GM12878 (cell line): Measurements from ENCODE around the gene GIMAP2. TPM values are rescaled to one million over a fixed set of nuclear protein-coding genes. Genes with fewer than 3 reads are reported as not detected.

Experiments used
- ATAC-seq: fragments of 200-7000 bp; cut with Tn5 transposase; 3 replicates; pipeline ENCODE4 v1.9.1; 2020; ENCODE audit warnings: mild to moderate bottlenecking, moderate library complexity
- Bru-seq: library from RNA; stranded (reverse); fragments of 400-500 nt; gene quantifications from one replicate; lab custom pipeline; 2021; lab: Mats Ljungman, UMichigan
- BruChase-seq, 2 experiments: library from RNA; stranded (reverse); fragments of 400-500 nt; gene quantifications; one replicate each; lab custom pipeline; 2021; lab: Mats Ljungman, UMichigan
- BruUV-seq: library from RNA; stranded (reverse); fragments of 400-500 nt; replicated peaks from 2 replicates; lab custom pipeline; 2021; lab: Mats Ljungman, UMichigan
- CTCF ChIA-PET: fragments of 300-600 bp; sonication (Branson Sonifier 250); formaldehyde crosslinking; extraction: SDS; loops from one replicate; lab custom pipeline; 2021; ENCODE audit warnings: inconsistent platforms; lab: Yijun Ruan, JAX
- POLR2A ChIA-PET: fragments of 350-600 bp; formaldehyde crosslinking; extraction: SDS; loops from one replicate; lab custom pipeline; 2021; ENCODE audit warnings: inconsistent platforms; lab: Charles Lee
- RAD21 ChIA-PET: fragments of 300-600 bp; sonication (Branson Sonifier 250); formaldehyde crosslinking; loops from one replicate; lab custom pipeline; 2023; ENCODE audit warnings: antibody characterized with exemption; ENCODE audit not compliant: unreplicated experiment; lab: Charles Lee
- SMC1A ChIA-PET: fragments of 300-600 bp; sonication (Branson Sonifier 250); formaldehyde crosslinking; loops from one replicate; lab custom pipeline; 2023; ENCODE audit not compliant: unreplicated experiment, uncharacterized antibody; lab: Charles Lee
- DNase-seq: peaks from one replicate; pipeline ENCODE4 v3.0.0-alpha.2; 2011; ENCODE audit warnings: low read depth, low spot score
- FAIRE-seq: peaks from 3 replicates; lab custom pipeline; 2011; peaks lifted over from hg19 to GRCh38; lab: Jason Lieb, UNC
- H2AFZ ChIP-seq: 2 replicates; pipeline ENCODE4 v1.6.0; 2011; ENCODE audit warnings: low read depth, low read length, control low read depth; ENCODE audit not compliant: control insufficient read depth
- H3K27ac ChIP-seq: 2 replicates; pipeline ENCODE4 v1.5.1; 2011; ENCODE audit warnings: control low read depth; ENCODE audit not compliant: control insufficient read depth, insufficient read depth
- H3K27me3 ChIP-seq, 2 experiments: replicated peaks in 1 of 2; 2 replicates each; pipeline versions ENCODE4 v1.6.0 to v1.6.1; 2011; ENCODE audit warnings: low read length in 1 of 2; ENCODE audit not compliant: control insufficient read depth in 2 of 2, insufficient read depth in 2 of 2
- H3K36me3 ChIP-seq, 2 experiments: 2 replicates each; pipeline ENCODE4 v1.5.1; 2011; ENCODE audit warnings: low read length in 1 of 2; ENCODE audit not compliant: control insufficient read depth in 2 of 2, insufficient read depth in 2 of 2
- H3K4me1 ChIP-seq: 2 replicates; pipeline ENCODE4 v1.6.1; 2011; ENCODE audit warnings: mild to moderate bottlenecking, low read length, moderate library complexity, mixed read lengths; ENCODE audit not compliant: control insufficient read depth, insufficient read depth
- H3K4me2 ChIP-seq: 2 replicates; pipeline ENCODE4 v1.6.0; 2011; ENCODE audit warnings: control low read depth; ENCODE audit not compliant: control insufficient read depth, insufficient read depth
- H3K4me3 ChIP-seq: fragments of 200-600 bp; sonication (generic); 2 replicates; pipeline ENCODE4 v1.5.1; 2016
- H3K79me2 ChIP-seq: 2 replicates; pipeline ENCODE4 v1.6.0; 2011; ENCODE audit warnings: low read length; ENCODE audit not compliant: control insufficient read depth, insufficient read depth
- H3K9ac ChIP-seq: 2 replicates; pipeline ENCODE4 v1.8.0; 2011; ENCODE audit warnings: low read length, control low read depth, mixed read lengths; ENCODE audit not compliant: control insufficient read depth, insufficient read depth
- H3K9me3 ChIP-seq: replicated peaks from 3 replicates; pipeline ENCODE4 v1.5.1; 2011; ENCODE audit warnings: mild to moderate bottlenecking, low read length; ENCODE audit not compliant: control insufficient read depth, insufficient read depth
- H4K20me1 ChIP-seq: 2 replicates; pipeline ENCODE4 v1.6.0; 2011; ENCODE audit not compliant: control insufficient read depth, insufficient read depth
- BRCA1 ChIP-seq: IDR thresholded peaks from 2 replicates; pipeline ENCODE4 v1.6.1; 2011; ENCODE audit warnings: low read depth, low read length, improper control_type of control experiment
- ELK1 ChIP-seq: IDR thresholded peaks from 2 replicates; pipeline ENCODE4 v1.6.1; 2012; ENCODE audit warnings: low read depth, low read length, improper control_type of control experiment
- HCFC1 ChIP-seq: fragments of 150-350 bp; IDR thresholded peaks from 2 replicates; pipeline ENCODE4 v1.6.1; 2014; ENCODE audit warnings: low read length
- JUND ChIP-seq: IDR thresholded peaks from 2 replicates; pipeline ENCODE4 v1.6.1; 2012; ENCODE audit warnings: low read depth, mild to moderate bottlenecking, low read length, improper control_type of control experiment, moderate library complexity
- KDM1A ChIP-seq: fragments of 200-600 bp; sonication (generic); IDR thresholded peaks from 2 replicates; pipeline ENCODE4 v1.6.1; 2016; ENCODE audit warnings: borderline replicate concordance
- MTA2 ChIP-seq: fragments of 450-650 bp; IDR thresholded peaks from 2 replicates; pipeline ENCODE4 v1.6.1; 2016; ENCODE audit warnings: low read depth, mild to moderate bottlenecking, moderate library complexity
- NBN ChIP-seq: fragments of 450-650 bp; IDR thresholded peaks from 2 replicates; pipeline ENCODE4 v1.6.1; 2016
- PAX5 ChIP-seq: IDR thresholded peaks from 2 replicates; pipeline ENCODE4 v1.6.1; 2011; ENCODE audit warnings: low read depth, low read length, borderline replicate concordance
- PML ChIP-seq: IDR thresholded peaks from 2 replicates; pipeline ENCODE4 v1.6.1; 2012; ENCODE audit warnings: low read length, inconsistent platforms
- RB1 ChIP-seq: fragments of 450-650 bp; formaldehyde crosslinking; IDR thresholded peaks from 2 replicates; pipeline ENCODE4 v1.6.1; 2017; ENCODE audit warnings: mild to moderate bottlenecking, borderline replicate concordance
- STAT3 ChIP-seq: IDR thresholded peaks from 2 replicates; pipeline ENCODE4 v1.6.1; 2011; ENCODE audit warnings: low read depth, low read length, improper control_type of control experiment
- TBL1XR1 ChIP-seq: IDR thresholded peaks from 2 replicates; pipeline ENCODE4 v1.6.1; 2012; ENCODE audit warnings: low read depth, low read length, improper control_type of control experiment
- ZNF592 ChIP-seq: fragments of 450-650 bp; IDR thresholded peaks from 2 replicates; pipeline ENCODE4 v1.6.1; 2017; ENCODE audit warnings: mild to moderate bottlenecking, moderate library complexity
- WGBS: methylation state at CpG from one replicate; pipeline ENCODE4 v1.1.6; 2016; ENCODE audit warnings: low lambda C conversion rate; ENCODE audit not compliant: insufficient replicate concordance, insufficient coverage; ENCODE audit errors: missing lambda C conversion rate; 5-methylcytosine and 5-hydroxymethylcytosine counted together
- in situ Hi-C: fragments of 300-500 bp; cut with MboI; formaldehyde crosslinking; loops from 9 replicates; pipeline ENCODE4 v1.14.3; 2018; ENCODE audit warnings: mixed read lengths
- intact Hi-C: fragments of 100-400 bp; cut with micrococcal nuclease; formaldehyde crosslinking; loops from one replicate; pipeline ENCODE4 v1.14.2; 2022; ENCODE audit not compliant: unreplicated experiment
- long read RNA-seq, 2 experiments: library from polyadenylated mRNA; unstranded; transcript quantifications; one replicate each; pipeline ENCODE4 v2.0.0, GENCODE V29; 2019 to 2020
- polyA minus RNA-seq, 3 experiments: library from RNA; depleted of rRNA, polyadenylated mRNA; stranded (reverse); fragments of >200 nt; gene quantifications; 2 replicates each; pipeline ENCODE4 v1.2.3, GENCODE V29; 2011
- polyA plus RNA-seq, 11 experiments: library from polyadenylated mRNA; depleted of rRNA in 4 of 11; unstranded in 6 of 11; stranded (reverse) in 5 of 11; fragments of >200 nt; fragmentation: Nextera tagmentation in 4 of 11; fragmentation: Illumina TruSeq in 1 of 11; extraction: Ambion mirVana in 4 of 11; extraction: Trizol in 1 of 11; gene quantifications; 1 replicate in 1 of 11; 2 replicates in 10 of 11; pipeline versions ENCODE4 v1.2.1 to v1.2.3, GENCODE V29; 2011 to 2016; ENCODE audit warnings: inconsistent platforms in 2 of 11, missing spikeins in 2 of 11, low read depth in 1 of 11
- total RNA-seq, 4 experiments: library from RNA; depleted of rRNA in 3 of 4; stranded (reverse); fragments of >200 nt in 3 of 4; fragmentation: Illumina TruSeq in 1 of 4; extraction: Trizol in 1 of 4; gene quantifications; 2 replicates each; pipeline versions ENCODE4 v1.2.1 to v1.2.3, GENCODE V29; 2013 to 2021

GIMAP2 gene
- total RNA-seq (2013; cell fraction: nucleolus; rRNA removed) = 41.2 and 41.5 TPM in 2 replicates
- total RNA-seq (2014; rRNA removed) = 28.9 and 34.4 TPM in 2 replicates
- total RNA-seq (2014; rRNA removed; fragmentation: Illumina TruSeq; extraction: Trizol) = 37.0 and 37.3 TPM in 2 replicates
- 29.8 TPM in 2 replicates for total RNA-seq (2021)
- 24.7 TPM for polyA plus RNA-seq (2011; ENCODE audit: low read depth)
- polyA plus RNA-seq (2011; rRNA removed) = 102 and 134 TPM in 2 replicates
- 47.4 and 47.6 TPM in 2 replicates for polyA plus RNA-seq (2011; cell fraction: cytosol; rRNA removed)
- 49.5 and 50.6 TPM in 2 replicates for polyA plus RNA-seq (2011; cell fraction: nucleus; rRNA removed)
- 30.1 and 35.8 TPM in 2 replicates for polyA plus RNA-seq (2012)
- polyA plus RNA-seq (2014; fragmentation: Illumina TruSeq; extraction: Trizol) = 33.8 and 49.8 TPM in 2 replicates
- polyA plus RNA-seq (2014; fragmentation: Nextera tagmentation; extraction: Ambion mirVana) = 10 to 100 TPM; 47.5 to 60.0 TPM
- 25.3 and 29.2 TPM in 2 replicates for polyA plus RNA-seq (2014; rRNA removed)
- polyA plus RNA-seq (2016; fragmentation: Nextera tagmentation; extraction: Ambion mirVana) = 10 to 100 TPM; 21.3 to 24.4 TPM
- polyA minus RNA-seq (2011; rRNA and poly(A)+ RNA removed) = 62.5 and 79.0 TPM in 2 replicates
- polyA minus RNA-seq (2011; cell fraction: cytosol; rRNA and poly(A)+ RNA removed) = 18.5 and 20.3 TPM in 2 replicates
- polyA minus RNA-seq (2011; cell fraction: nucleus; rRNA and poly(A)+ RNA removed) = 28.0 and 40.8 TPM in 2 replicates
- Bru-seq, nascent RNA = percentile 87 among the genes with signal in this experiment
- BruChase-seq, experiment 1, labeled RNA remaining after a 6-hour chase = percentile 75 among the genes with signal in this experiment
- percentile 82 among the genes with signal in this experiment for BruChase-seq, experiment 2, labeled RNA remaining after a 2-hour chase
- long read RNA-seq, experiment 1, transcript GIMAP2-201 (3 exons, 1,449 nt) = major isoform, 13 of 16 reads
- long read RNA-seq, experiment 1, partial matches to known transcripts = 1 of 16 reads
- long read RNA-seq, experiment 1, other reads (novel, unspliced or antisense) = 2 of 16 reads
- long read RNA-seq, experiment 2, transcript GIMAP2-201 (3 exons, 1,449 nt) = major isoform, 137 of 147 reads
- long read RNA-seq, experiment 2, partial matches to known transcripts = 3 of 147 reads
- long read RNA-seq, experiment 2, other reads (novel, unspliced or antisense) = 7 of 147 reads

- ATAC-seq (peak; percentile 96), FAIRE-seq (no peak), DNase-seq (no peak)
- Histone ChIP-seq H3K27ac (peak within 1 kb of the TSS; percentile 91), H3K27me3 (no peaks in the 10 kb centered on the region), H3K9ac (peak within 1 kb of the TSS; percentile 91), H3K4me3 (peak within 1 kb of the TSS; percentile 89), H4K20me1 (no peaks in the 10 kb centered on the region), H3K4me1 (peaks cover 7% of the 10 kb centered on the region; the same call in 1 of the 2 replicates), H3K9me3 (peaks cover 21% of the 10 kb centered on the region), H3K4me2 (peak within 1 kb of the TSS; percentile 98), H3K36me3 (peaks cover 6 to 19% of the 10 kb centered on the region in 2 experiments), H2AFZ (peak within 1 kb of the TSS; percentile 87), H3K79me2 (peaks cover 26% of the 10 kb centered on the region)
- BruUV-seq = no TSS peak
- CTCF ChIA-PET = interaction anchor here (0.6 to 2.4 kb wide), 8 partner anchors 15 to 330 kb away, joined by 3 to 11 read pairs (median 5); no protein-coding TSS in a partner anchor
- POLR2A ChIA-PET = interaction anchor here (0.5 to 3.5 kb wide), 8 partner anchors 10 to 61 kb away, joined by 3 to 27 read pairs (median 6); partner anchors contain the start of gene GIMAP1
- intact Hi-C loops (loop anchor here (1.0 to 5.0 kb wide), 3 partner anchors 17 to 233 kb away; partner anchors contain the start of gene GIMAP8), in situ Hi-C loops (no loop called here)
- RAD21 ChIA-PET = interaction anchor here (0.7 to 2.1 kb wide), 12 partner anchors 16 to 309 kb away, joined by 3 to 31 read pairs (median 4); partner anchors contain the start of genes GIMAP1 and GIMAP8
- SMC1A ChIA-PET = interaction anchor here (0.9 to 3.4 kb wide), 15 partner anchors 10 to 236 kb away, joined by 3 to 57 read pairs (median 6); partner anchors contain the start of gene GIMAP6
- WGBS = 1% methylated on average over 6 of the region's 6 CpGs
- TF ChIP-seq JUND = no peak
- no peak for TF ChIP-seq KDM1A
- TF ChIP-seq PML = peak; percentile 76
- TF ChIP-seq STAT3 = no peak
- TF ChIP-seq MTA2 = peak; percentile 49; the same call in 1 of the 2 replicates
- no peak for TF ChIP-seq TBL1XR1
- no peak for TF ChIP-seq ZNF592
- TF ChIP-seq RB1 = no peak
- TF ChIP-seq ELK1 = no peak
- TF ChIP-seq BRCA1 = no peak
- TF ChIP-seq PAX5 = no peak
- TF ChIP-seq HCFC1 = no peak
- TF ChIP-seq NBN = no peak
Observed at GRCh38 chr7:150685219-150686029, at the start of gene GIMAP2. Gene GIMAP2 (plus strand): TSS chr7:150685706. CDS start chr7:150687060, 1,354 bp downstream.
